Measurements from ENCODE around the gene MSI2. TPM values are rescaled to one million over a fixed set of nuclear protein-coding genes. Genes with fewer than 3 reads are reported as not detected.

The MSI2 gene
- total RNA-seq, 3 donors from 2014 or later, result 13.4 to 89.1 (median 71.1) TPM

DNA sequence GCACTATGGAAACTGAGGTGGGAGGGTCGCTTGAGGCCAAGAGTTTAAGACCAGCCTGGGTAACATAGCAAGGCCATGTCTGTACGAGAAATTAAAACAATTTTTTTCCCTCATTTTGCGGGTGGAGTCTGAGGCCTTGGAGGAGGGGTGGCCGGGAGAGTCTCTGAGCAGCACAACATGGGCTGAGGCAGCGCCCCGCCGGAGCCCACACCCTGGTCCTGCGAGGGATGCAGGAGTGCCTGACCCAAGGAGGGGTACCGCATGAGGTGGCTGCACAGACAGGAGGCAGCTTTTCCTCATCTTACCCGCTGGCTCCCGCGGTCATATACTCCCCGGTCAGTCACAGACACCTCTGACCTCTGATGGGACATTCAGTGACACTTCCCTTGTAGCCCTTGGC lies 67.7 kb downstream of the MSI2 start:
- Histone ChIP-seq H3K27ac (no peak overlapping the region), H3K4me1 (no peaks in the 10 kb centered on the region), H3K36me3 (no peaks in the 10 kb centered on the region), H3K4me3 (no peak overlapping the region), H3K9me3 (no peaks in the 10 kb centered on the region), H3K27me3 (no peaks in the 10 kb centered on the region)
- intact Hi-C loops (cut with DNase I; ENCODE audit: low total_unique reads), result no loop called here
- DNase-seq (ENCODE audit: low spot score in 2 of 2), result no peak
- no peak for TF ChIP-seq POLR2AphosphoS5 (IDR thresholded peaks at IDR 0.05)
- no peak for TF ChIP-seq POLR2A (IDR thresholded peaks at IDR 0.05)
- TF ChIP-seq, protein P1, sequence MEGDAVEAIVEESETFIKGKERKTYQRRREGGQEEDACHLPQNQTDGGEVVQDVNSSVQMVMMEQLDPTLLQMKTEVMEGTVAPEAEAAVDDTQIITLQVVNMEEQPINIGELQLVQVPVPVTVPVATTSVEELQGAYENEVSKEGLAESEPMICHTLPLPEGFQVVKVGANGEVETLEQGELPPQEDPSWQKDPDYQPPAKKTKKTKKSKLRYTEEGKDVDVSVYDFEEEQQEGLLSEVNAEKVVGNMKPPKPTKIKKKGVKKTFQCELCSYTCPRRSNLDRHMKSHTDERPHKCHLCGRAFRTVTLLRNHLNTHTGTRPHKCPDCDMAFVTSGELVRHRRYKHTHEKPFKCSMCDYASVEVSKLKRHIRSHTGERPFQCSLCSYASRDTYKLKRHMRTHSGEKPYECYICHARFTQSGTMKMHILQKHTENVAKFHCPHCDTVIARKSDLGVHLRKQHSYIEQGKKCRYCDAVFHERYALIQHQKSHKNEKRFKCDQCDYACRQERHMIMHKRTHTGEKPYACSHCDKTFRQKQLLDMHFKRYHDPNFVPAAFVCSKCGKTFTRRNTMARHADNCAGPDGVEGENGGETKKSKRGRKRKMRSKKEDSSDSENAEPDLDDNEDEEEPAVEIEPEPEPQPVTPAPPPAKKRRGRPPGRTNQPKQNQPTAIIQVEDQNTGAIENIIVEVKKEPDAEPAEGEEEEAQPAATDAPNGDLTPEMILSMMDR (IDR thresholded peaks at IDR 0.05), result no peak

DNA sequence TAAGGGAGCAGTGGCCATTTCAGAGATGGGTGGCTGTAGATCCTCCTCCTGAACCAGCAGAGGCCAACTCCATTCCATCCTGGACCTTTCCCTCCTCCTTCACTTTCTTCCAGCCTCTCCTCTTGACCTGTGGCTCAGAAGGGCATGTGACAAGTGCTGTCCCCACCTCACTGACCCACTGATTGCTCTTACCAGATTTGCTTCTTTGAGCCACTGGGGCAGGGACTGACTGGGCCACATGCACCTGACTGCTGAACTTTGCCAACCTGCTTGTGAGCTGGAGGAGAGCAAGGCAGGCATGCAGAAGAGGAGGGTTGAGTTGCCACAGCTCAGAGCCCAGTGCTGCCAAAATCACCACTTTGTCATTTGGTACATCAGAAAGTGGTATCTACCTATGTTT lies 68.3 kb downstream of the MSI2 start:
- DNase-seq (ENCODE audit: low spot score in 2 of 2), result no peak
- Histone ChIP-seq H3K4me3 (no peak overlapping the region), H3K36me3 (no peaks in the 10 kb centered on the region), H3K4me1 (no peaks in the 10 kb centered on the region), H3K27ac (no peak overlapping the region), H3K27me3 (no peaks in the 10 kb centered on the region), H3K9me3 (no peaks in the 10 kb centered on the region)
- TF ChIP-seq POLR2AphosphoS5 (IDR thresholded peaks at IDR 0.05), result no peak
- TF ChIP-seq, protein P1 (IDR thresholded peaks at IDR 0.05), result no peak
- intact Hi-C loops (cut with DNase I; ENCODE audit: low total_unique reads), result no loop called here

DNA sequence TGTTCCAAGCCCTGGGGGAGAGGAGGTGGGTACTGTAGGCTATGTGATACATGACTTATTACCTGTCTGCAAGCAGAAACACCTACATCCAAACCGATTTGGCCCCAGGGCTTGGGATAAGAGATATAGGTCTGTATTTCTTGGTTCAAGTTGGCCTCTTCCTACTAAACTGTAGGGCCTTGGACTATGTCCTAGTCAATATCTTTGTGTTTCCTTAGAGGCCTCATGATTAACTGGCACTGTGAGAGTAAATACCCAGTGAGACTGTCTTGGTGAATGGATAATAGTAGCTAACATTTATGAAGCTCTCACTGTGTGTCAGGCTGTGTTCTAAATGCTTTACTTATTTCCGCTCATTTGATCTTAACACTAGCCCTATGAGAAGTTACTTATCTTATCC lies 70.0 kb downstream of the MSI2 start:
- Histone ChIP-seq H3K9me3 (no peaks in the 10 kb centered on the region), H3K4me3 (no peak overlapping the region), H3K4me1 (no peaks in the 10 kb centered on the region), H3K27ac (no peak overlapping the region), H3K27me3 (no peaks in the 10 kb centered on the region), H3K36me3 (no peaks in the 10 kb centered on the region)
- intact Hi-C loops (cut with DNase I; ENCODE audit: low total_unique reads), result no loop called here
- DNase-seq (ENCODE audit: low spot score in 2 of 2), result no peak
- no peak for TF ChIP-seq POLR2AphosphoS5 (IDR thresholded peaks at IDR 0.05)
- no peak for TF ChIP-seq POLR2A (IDR thresholded peaks at IDR 0.05)

DNA sequence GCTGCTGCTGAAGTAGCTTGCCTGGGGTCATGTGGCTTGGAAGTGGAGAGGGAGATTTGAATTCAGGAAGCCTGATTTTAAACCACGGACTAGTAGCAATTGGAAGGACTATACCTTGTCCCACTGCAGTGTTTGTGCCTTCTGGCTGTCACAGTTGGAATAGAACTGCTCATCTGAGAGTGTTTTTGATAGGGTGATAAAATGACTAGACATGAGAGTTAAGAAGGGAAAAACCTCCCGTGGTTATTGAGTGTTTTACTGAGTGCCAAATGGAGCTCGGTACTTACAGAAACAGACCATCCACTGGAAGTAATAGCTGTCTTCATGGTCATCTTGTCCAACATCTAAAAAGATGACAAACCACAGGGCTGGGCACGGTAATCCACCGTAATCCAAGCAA lies 70.4 kb downstream of the MSI2 start:
- H3K4me1 ChIP-seq, result no peaks in the 10 kb centered on the region
- no peak overlapping the region for H3K27ac ChIP-seq
- H3K4me3 ChIP-seq, result no peak overlapping the region
- DNase-seq (ENCODE audit: low spot score in 2 of 2), result no peak
- H3K36me3 ChIP-seq, result no peaks in the 10 kb centered on the region
- H3K27me3 ChIP-seq, result no peaks in the 10 kb centered on the region
- TF ChIP-seq POLR2A (IDR thresholded peaks at IDR 0.05), result no peak
- TF ChIP-seq POLR2AphosphoS5 (IDR thresholded peaks at IDR 0.05), result no peak
- TF ChIP-seq, protein P1 (IDR thresholded peaks at IDR 0.05), result no peak
- no peaks in the 10 kb centered on the region for H3K9me3 ChIP-seq
- intact Hi-C loops (cut with DNase I; ENCODE audit: low total_unique reads), result no loop called here

DNA sequence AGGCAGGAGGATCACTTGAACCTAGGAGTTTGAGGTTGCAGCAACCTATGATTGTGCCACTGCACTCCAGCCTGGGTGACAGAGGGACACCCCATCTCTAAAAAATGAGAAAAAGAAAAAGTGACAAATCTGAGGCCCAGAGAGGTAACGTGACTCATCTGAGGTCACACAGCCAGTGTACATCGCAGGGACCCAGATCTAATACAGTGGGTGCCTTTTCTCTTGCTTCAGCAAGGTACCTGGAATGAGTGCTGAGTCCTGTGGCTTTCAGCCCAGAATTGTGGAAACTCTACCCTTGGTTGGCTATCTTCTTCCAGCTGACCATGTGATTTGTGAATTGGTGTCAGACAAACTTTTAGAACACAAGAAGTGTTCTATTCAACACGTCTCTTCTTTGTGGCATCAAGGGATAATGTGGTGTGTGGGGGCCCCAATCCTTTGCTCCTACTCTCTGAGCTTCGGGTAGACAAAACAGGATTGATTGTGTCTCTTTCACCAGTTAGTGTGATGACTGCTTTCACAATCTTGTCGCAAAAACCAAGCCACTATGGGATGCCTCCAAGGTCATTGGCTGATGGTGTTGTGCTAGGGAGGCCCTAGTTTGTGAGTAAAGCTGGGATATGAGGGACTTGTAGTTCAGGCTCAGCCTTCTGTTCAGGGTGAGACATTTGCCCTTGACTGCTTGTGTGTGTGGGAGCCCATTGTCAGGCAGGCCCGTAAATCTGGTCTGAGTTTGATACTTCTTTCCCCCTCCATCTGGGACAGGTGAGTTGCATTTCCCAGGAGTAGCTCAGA lies 71.0 kb downstream of the MSI2 start:
- intact Hi-C loops (cut with DNase I; ENCODE audit: low total_unique reads), result no loop called here
- Histone ChIP-seq H3K4me1 (no peaks in the 10 kb centered on the region), H3K36me3 (no peaks in the 10 kb centered on the region), H3K27me3 (no peaks in the 10 kb centered on the region), H3K4me3 (no peak overlapping the region), H3K9me3 (no peaks in the 10 kb centered on the region), H3K27ac (no peak overlapping the region)
- TF ChIP-seq, protein P1 (IDR thresholded peaks at IDR 0.05), result no peak
- TF ChIP-seq POLR2AphosphoS5 (IDR thresholded peaks at IDR 0.05) (no peak), POLR2A (IDR thresholded peaks at IDR 0.05) (no peak)
- no peak for DNase-seq (ENCODE audit: low spot score in 2 of 2)
